GM18867 (cell line): ENCODE data around the gene NPIPA7.
"Not testable (repeated sequence)": the region's sequence is repeated elsewhere in the genome, so short reads cannot be mapped to it uniquely, and the experiment has no call there.

Experiments used
- ATAC-seq: cut with Tn5 transposase; IDR thresholded peaks from one replicate; pipeline ENCODE4 v1.9.1; 2021; ENCODE audit warnings: mild to moderate bottlenecking, moderate library complexity; ENCODE audit not compliant: unreplicated experiment

Gene NPIPA7

GRCh38 chr16:16378840-16379239 is at the start of gene NPIPA7:
TSS of gene NPIPA7 (plus strand) at chr16:16379140. CDS start at chr16:16379245, 105 bp downstream.
- ATAC-seq: not testable (repeated sequence)

- not testable (repeated sequence) for ATAC-seq
These were observed 47.5 kb upstream of the NPIPA7 start for GRCh38 chr16:16331466-16331865.

- not testable (repeated sequence) for ATAC-seq
These were observed 21.4 kb upstream of the NPIPA7 start for GRCh38 chr16:16357556-16357955.

- ATAC-seq: not testable (repeated sequence)
These were observed 20.2 kb upstream of the NPIPA7 start for GRCh38 chr16:16358539-16359240.

- not testable (repeated sequence) for ATAC-seq
These were observed 15.3 kb upstream of the NPIPA7 start for GRCh38 chr16:16363595-16363994.

GRCh38 chr16:16364100-16364499 is 14.8 kb upstream of the NPIPA7 start:
- ATAC-seq: not testable (repeated sequence)

- not testable (repeated sequence) for ATAC-seq
These were observed 14.2 kb upstream of the NPIPA7 start for GRCh38 chr16:16364701-16365100.

GRCh38 chr16:16365319-16365718 is 13.6 kb upstream of the NPIPA7 start:
- not testable (repeated sequence) for ATAC-seq

- not testable (repeated sequence) for ATAC-seq
These were observed 13.1 kb upstream of the NPIPA7 start for GRCh38 chr16:16365851-16366250.

- ATAC-seq: not testable (repeated sequence)
These were observed 12.2 kb upstream of the NPIPA7 start for GRCh38 chr16:16366552-16367284.

- not testable (repeated sequence) for ATAC-seq
These were observed 11.7 kb upstream of the NPIPA7 start for GRCh38 chr16:16367285-16367628.

GRCh38 chr16:16369081-16369856 is 9.7 kb upstream of the NPIPA7 start:
- not testable (repeated sequence) for ATAC-seq

GRCh38 chr16:16371136-16371735 is 7.7 kb upstream of the NPIPA7 start:
- not testable (repeated sequence) for ATAC-seq

- ATAC-seq: not testable (repeated sequence)
These were observed 4.7 kb upstream of the NPIPA7 start for GRCh38 chr16:16374192-16374591.

- ATAC-seq: not testable (repeated sequence)
These were observed 20.7 kb downstream of the NPIPA7 start for GRCh38 chr16:16399685-16400084.

GRCh38 chr16:16402333-16402732 is 23.4 kb downstream of the NPIPA7 start:
- ATAC-seq: not testable (repeated sequence)

- ATAC-seq: not testable (repeated sequence)
These were observed 25.3 kb downstream of the NPIPA7 start for GRCh38 chr16:16404283-16404682.

GRCh38 chr16:16405421-16405820 is 26.5 kb downstream of the NPIPA7 start:
- ATAC-seq: not testable (repeated sequence)

GRCh38 chr16:16408430-16408829 is 29.5 kb downstream of the NPIPA7 start:
- ATAC-seq: not testable (repeated sequence)

GRCh38 chr16:16413773-16414172 is 34.8 kb downstream of the NPIPA7 start:
- ATAC-seq: not testable (repeated sequence)

GRCh38 chr16:16417071-16417470 is 38.1 kb downstream of the NPIPA7 start:
- not testable (repeated sequence) for ATAC-seq
